HG03060 (cell line): ENCODE results near the gene THAP4.

Experiments
- ATAC-seq: cut with Tn5 transposase; IDR thresholded peaks from one replicate; pipeline ENCODE4 v1.9.1; 2021; ENCODE audit warnings: low read depth, moderate number of reproducible peaks; ENCODE audit not compliant: unreplicated experiment

The THAP4 gene

DNA sequence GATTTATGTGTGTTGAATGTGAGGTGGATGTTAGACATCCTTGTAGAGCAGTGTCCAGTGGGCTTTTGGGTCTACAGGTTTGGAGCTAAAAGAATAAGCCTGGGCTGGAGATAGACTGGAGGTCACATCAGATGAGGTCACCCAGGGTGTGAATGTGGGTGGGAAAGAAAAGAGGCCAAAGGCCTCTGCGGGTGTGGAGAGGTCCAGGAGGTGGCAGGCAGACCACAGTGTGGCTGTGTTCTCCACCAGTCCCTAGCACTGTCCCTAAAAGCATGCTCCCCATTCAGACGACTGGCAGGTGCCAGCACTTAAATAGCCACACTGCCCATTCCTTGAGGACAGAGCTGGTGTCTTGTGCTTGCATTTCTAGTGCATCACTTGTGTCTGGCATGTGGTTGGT is 4.7 kb upstream of the THAP4 start:
- no peak for ATAC-seq

- no peak for ATAC-seq
These were observed 3.3 kb upstream of the THAP4 start for GRCh38 chr2:241640165-241640795.

- ATAC-seq, result no peak
These were observed 2.4 kb upstream of the THAP4 start for GRCh38 chr2:241639385-241639784.

DNA sequence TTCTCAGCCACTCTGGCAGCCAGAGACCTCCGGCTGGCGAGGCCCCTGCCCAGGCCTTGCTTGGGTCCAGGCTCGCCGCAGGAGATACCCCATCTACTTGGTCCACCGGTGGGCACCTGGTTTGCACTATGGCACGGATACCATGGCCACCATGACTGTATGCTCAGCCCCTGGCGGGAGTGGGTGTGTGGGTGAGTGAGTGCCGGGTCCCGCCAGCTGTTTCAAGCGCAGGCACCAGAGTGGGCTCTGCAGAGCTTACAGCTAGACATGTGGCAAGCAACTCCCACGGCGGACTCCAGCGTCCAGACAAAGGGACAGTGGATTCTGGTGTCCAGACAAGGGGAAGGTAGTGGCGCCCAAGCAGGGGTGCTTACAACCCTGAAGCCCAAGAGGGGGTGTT is 2.0 kb upstream of the THAP4 start:
- ATAC-seq, result no peak

DNA sequence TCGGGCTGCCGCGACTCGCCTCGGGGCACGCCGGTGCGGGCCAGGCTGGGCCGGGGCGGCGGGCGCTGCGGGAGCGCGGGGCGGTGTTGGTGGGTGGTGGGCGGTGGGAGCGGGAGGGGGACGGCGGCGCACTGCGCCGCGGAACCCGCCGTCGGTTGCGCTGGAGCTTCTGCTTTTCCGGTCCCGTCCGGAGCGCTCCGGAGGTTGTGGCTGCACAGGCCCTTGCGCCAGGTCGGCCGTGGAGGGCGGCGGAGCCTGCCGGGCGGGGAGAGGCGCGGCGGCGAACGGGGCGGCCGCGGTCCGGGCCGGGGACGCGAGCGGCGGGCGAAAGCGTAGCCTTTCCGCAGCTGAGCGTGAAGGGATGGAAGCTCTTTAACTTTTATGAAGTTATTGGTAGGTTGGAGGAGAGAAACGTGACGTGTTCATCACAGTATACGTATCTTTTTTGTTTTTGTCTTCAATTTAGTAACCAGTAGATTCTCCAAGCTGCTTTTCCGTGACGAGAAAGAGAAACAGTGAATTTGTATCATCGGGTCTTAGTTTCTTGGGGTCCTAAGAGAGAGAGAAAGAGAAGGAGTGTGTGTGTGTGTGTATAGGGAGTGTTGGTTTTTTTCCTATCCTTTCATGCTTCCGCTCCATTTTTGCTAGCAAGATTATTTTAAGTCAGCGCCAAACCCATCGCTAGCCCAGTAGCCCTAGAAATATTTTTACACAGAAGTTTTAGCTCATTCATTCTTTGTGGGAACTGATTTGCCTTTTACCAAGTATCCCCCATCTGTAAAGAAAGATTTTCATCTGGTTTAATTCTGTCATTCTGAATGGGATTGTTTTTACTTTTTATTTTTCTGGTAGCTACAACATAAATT is 1.1 kb upstream of the THAP4 start:
- ATAC-seq, result no peak

DNA sequence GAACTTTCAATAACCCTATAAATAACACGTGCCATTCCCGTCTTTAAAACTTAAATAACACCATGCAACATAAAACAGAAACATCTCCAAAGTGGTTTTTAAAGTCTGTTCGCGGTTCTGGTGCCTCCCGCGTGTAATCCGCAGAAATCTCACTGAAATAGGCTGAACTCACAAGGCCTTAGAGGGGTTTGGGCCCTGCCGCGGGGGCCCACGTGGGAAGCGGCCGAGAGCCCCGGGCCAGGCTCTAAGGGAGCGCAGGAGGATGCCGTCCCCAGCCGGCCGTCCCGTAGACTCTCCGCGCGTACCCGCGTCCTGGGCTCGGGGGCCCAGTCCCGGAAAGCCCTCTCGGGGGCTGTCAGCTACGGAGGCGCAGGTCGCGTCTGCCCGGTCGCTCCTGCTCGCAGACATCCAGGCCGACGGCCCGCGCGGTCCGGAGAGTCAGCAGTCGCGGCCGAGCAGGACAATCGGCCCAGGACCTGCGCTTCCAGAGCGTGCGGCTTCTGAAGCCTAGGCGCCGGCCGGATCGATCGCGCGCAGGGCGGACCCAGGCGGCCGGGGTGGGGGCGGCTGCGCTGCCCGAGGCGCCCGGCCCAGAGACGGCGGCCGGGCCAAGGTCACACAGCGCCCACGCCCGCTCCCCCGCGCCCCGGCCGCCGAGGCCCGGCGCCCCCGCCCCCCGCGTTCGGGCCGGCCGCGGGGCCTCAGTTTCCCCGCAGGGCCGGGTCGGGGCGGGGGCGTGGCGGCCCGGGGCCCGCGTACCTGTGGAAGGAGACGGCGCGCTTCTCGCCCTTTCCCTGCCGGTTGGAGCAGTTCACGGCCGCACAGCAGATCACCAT is 558 bp downstream of the THAP4 start:
- no peak for ATAC-seq

DNA sequence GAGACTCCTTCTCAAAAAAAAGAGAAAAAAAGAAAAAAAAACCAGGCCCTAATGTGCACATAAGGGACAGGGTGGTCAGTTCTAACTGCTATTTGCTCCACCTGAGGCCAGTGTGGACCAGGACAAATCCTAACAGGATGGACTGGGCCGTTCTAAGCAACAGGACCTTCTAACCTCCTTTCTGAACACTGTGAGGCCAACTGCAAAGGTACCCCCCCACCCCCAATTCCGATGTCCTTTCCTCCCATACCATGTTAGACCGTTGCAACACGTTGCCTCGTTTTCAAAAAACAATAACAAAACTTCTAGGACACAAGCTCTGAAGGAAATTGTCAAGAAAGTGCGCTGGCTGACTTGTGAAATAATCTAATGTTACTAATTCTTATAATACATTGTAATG is 1.2 kb downstream of the THAP4 start:
- no peak for ATAC-seq

- no peak for ATAC-seq
These were observed 3.4 kb downstream of the THAP4 start for GRCh38 chr2:241633561-241633960.

DNA sequence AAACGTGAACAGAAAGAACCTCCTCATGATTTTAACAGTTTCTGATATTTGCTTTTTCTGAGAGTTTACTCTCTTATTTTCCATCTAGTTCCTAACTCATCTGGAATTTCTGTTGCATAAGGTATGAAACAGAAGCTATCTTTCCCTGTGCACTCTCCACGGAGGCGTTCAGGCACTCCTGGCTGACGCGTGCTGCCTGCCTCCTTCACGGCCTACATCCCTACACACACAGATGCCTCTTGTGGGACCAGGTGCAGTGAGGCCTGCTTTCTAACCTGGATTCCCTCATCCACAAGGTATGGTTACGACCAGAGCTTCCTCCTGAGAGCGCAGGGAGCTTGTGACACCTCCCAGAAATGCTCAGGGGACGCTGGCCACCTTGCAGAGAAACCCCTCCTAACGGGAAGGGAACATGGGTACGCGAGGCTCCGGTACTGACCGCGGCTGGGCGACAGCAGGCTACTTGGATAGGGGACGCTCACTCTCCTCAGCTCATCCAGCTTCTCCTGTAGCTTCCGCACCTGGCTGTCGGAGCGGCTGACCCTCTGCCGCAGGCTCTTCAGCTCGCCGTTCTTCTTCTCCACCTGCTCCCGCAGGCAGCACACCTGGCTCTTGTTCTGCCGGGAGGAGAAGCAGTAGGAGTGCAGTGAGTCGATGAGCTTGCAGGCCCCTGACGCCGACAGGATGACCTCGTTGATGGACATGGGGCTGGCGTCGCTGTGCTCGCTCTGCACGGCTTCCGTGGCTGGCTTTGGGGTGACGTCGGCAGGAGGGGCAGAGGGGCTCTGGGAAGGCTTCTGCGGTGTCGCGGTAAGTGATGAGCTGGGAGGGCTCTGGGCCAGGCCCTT is 4.3 kb downstream of the THAP4 start:
- ATAC-seq, result no peak

DNA sequence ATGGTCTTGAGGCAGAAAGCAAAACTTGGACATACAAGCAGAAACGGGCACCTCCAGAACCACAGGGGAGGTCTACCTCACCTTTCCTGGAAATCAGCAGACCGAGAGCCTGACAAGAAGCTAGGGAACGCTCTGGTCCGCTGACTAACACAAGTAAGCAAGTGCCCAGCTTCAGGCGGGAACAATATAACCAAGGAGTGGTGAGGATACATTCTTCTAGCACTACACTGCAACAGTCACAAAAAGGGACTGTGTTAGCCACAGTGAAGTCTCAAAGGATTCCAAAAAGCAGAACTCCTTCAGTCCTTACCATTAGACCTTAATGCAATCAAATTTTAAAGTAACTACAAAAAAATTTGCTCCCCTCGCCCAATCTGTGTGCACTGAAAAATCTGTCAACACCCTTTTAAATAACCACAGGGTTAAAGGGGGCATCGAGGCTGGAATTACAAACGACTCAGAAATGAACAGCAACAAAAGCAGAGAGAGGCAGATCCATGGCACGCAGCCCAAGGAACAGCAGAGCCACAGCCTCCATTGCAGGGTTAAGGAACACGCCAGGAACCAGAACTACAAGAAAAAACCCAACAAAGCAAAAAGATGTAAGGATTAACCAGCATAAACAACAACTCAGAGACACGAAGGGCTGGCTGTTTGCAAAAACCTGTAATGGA is 7.1 kb downstream of the THAP4 start:
- ATAC-seq, result no peak

GRCh38 chr2:241627675-241628074 is 9.3 kb downstream of the THAP4 start:
- no peak for ATAC-seq

DNA sequence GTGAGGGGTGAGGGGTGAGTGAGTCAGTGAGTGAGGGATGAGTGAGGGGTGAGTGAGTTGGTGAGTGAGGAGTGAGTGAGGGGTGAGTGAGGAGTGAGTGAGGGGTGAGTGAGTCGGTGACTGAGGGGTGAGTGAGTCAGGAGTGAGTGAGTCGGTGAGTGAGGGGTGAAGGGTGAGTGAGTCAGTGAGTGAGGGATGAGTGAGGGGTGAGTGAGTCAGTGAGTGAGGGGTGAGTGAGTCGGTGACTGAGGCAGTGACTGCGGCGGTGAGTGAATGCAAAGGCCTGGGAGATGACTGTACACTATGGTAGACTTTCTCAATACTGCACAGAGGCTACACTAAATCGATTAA is 16.6 kb downstream of the THAP4 start:
- ATAC-seq, result no peak

GRCh38 chr2:241619597-241620418 is 17.1 kb downstream of the THAP4 start:
- ATAC-seq, result no peak

DNA sequence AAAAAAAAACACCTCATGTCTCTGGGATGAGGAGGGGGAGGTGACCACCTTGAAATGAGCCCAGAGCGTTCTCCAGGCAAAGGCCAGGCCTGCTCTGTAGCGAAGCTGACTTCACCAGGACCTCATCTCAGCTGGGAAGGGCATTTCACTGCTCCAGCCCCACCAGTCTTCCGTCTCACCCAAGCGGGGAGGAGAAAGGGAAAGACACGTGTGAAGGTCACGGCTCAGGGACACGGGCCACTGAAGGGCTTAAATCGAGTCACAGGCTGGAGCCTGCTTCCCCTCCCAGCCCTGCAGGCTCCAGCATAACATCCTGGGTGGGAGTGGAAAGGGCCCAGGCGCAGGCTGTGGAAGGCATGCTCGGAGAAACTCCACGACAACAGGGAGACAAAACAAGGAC is 18.1 kb downstream of the THAP4 start:
- no peak for ATAC-seq

GRCh38 chr2:241618296-241618805 is 18.6 kb downstream of the THAP4 start:
- no peak for ATAC-seq

GRCh38 chr2:241617431-241618154 is 19.4 kb downstream of the THAP4 start:
- ATAC-seq, result no peak

- ATAC-seq, result no peak
These were observed 20.5 kb downstream of the THAP4 start for GRCh38 chr2:241616168-241617125.
